GM23338 (cell line): ENCODE results near the gene C4orf36. TPM values are rescaled to one million over a fixed set of nuclear protein-coding genes. Genes with fewer than 3 reads are reported as not detected.

Experiments used
- ATAC-seq: fragments of 200-7000 bp; cut with Tn5 transposase; 3 replicates; pipeline ENCODE4 v1.9.1; 2020
- DNase-seq: peaks from one replicate; pipeline ENCODE4 v3.0.0-alpha.2; 2015; ENCODE audit warnings: low spot score
- H2AFZ ChIP-seq: fragments of 200-600 bp; sonication (generic); 2 replicates; pipeline ENCODE4 v1.8.0; 2016; ENCODE audit warnings: antibody characterized with exemption, mild to moderate bottlenecking, moderate library complexity
- H3F3A ChIP-seq: fragments of 200-600 bp; sonication (generic); replicated peaks from 2 replicates; pipeline ENCODE4 v1.8.0; 2017; ENCODE audit warnings: antibody characterized with exemption, mixed run types, low read depth
- H3K27ac ChIP-seq: fragments of 200-600 bp; sonication (generic); 2 replicates; pipeline ENCODE4 v1.6.1; 2016; ENCODE audit warnings: low read depth
- H3K27me3 ChIP-seq: fragments of 200-600 bp; sonication (generic); 2 replicates; pipeline ENCODE4 v1.8.0; 2016; ENCODE audit warnings: mild to moderate bottlenecking, mixed run types, moderate library complexity; ENCODE audit not compliant: insufficient read depth
- H3K36me3 ChIP-seq: fragments of 200-600 bp; sonication (generic); 2 replicates; pipeline ENCODE4 v1.8.0; 2016; ENCODE audit warnings: mild to moderate bottlenecking; ENCODE audit not compliant: insufficient read depth
- H3K4me1 ChIP-seq: fragments of 200-600 bp; sonication (generic); 2 replicates; pipeline ENCODE4 v1.8.0; 2016; ENCODE audit warnings: mild to moderate bottlenecking, moderate library complexity; ENCODE audit not compliant: insufficient read depth
- H3K4me2 ChIP-seq: fragments of 200-600 bp; sonication (generic); 2 replicates; pipeline ENCODE4 v1.7.1; 2017; ENCODE audit warnings: mixed run types
- H3K4me3 ChIP-seq: fragments of 200-600 bp; sonication (generic); 2 replicates; pipeline ENCODE4 v1.6.1; 2016; ENCODE audit warnings: mixed run types
- H3K79me2 ChIP-seq: fragments of 200-600 bp; sonication (generic); replicated peaks from 2 replicates; pipeline ENCODE4 v1.8.0; 2017; ENCODE audit warnings: mild to moderate bottlenecking; ENCODE audit not compliant: insufficient read depth
- H3K9me2 ChIP-seq: fragments of 200-600 bp; sonication (generic); 2 replicates; pipeline ENCODE4 v1.8.0; 2017; ENCODE audit not compliant: insufficient read depth
- H4K20me1 ChIP-seq: fragments of 200-600 bp; sonication (generic); replicated peaks from 2 replicates; pipeline ENCODE4 v1.8.0; 2017; ENCODE audit warnings: mild to moderate bottlenecking; ENCODE audit not compliant: insufficient read depth
- H3K27ac Mint-ChIP-seq: 2 replicates; pipeline ENCODE4 v1.8.0; 2020; ENCODE audit warnings: inconsistent platforms, mild to moderate bottlenecking, moderate library complexity, mixed read lengths
- H3K27me3 Mint-ChIP-seq: 3 replicates; pipeline ENCODE4 v1.8.0; 2022; ENCODE audit warnings: low read depth, mild to moderate bottlenecking, moderate library complexity, mixed read lengths, inconsistent platforms; ENCODE audit not compliant: insufficient read depth, poor library complexity
- H3K36me3 Mint-ChIP-seq: 3 replicates; pipeline ENCODE4 v1.8.0; 2021; ENCODE audit warnings: low read depth, mild to moderate bottlenecking, inconsistent platforms, moderate library complexity, mixed read lengths
- H3K4me1 Mint-ChIP-seq: 3 replicates; pipeline ENCODE4 v1.8.0; 2020; ENCODE audit warnings: mild to moderate bottlenecking, inconsistent platforms, mixed read lengths
- H3K4me3 Mint-ChIP-seq: 3 replicates; pipeline ENCODE4 v1.8.0; 2021; ENCODE audit warnings: moderate library complexity, mild to moderate bottlenecking, inconsistent platforms, mixed read lengths
- H3K9me3 Mint-ChIP-seq: 3 replicates; pipeline ENCODE4 v1.8.0; 2020; ENCODE audit warnings: moderate library complexity, mild to moderate bottlenecking, inconsistent platforms, mixed read lengths
- CREB1 ChIP-seq: fragments of 250-450 bp; sonication (Bioruptor Pico); IDR thresholded peaks from 2 replicates; pipeline ENCODE4 v1.5.0; 2020; ENCODE audit warnings: low read depth, mild to moderate bottlenecking, moderate library complexity
- CTCF ChIP-seq, 2 experiments: fragments of 200-600 bp in 1 of 2; sonication (generic) in 1 of 2; conservative IDR thresholded peaks; 2 replicates each; pipeline versions ENCODE4 v1.5.1 to v1.6.1; 2016 to 2017; ENCODE audit warnings: antibody characterized with exemption in 2 of 2, low read depth in 2 of 2, mild to moderate bottlenecking in 2 of 2, moderate library complexity in 1 of 2
- ETS1 ChIP-seq: IDR thresholded peaks from 2 replicates; pipeline ENCODE4 v1.6.1; 2016; ENCODE audit warnings: antibody characterized with exemption
- EZH2 ChIP-seq: fragments of 200-600 bp; sonication (generic); IDR thresholded peaks from one replicate; pipeline ENCODE4 v1.8.0; 2017; ENCODE audit warnings: antibody characterized with exemption, mild to moderate bottlenecking, low read depth; ENCODE audit not compliant: unreplicated experiment
- EZH2phosphoT487 ChIP-seq: fragments of 200-600 bp; sonication (generic); IDR thresholded peaks from one replicate; pipeline ENCODE4 v1.8.1; 2018; ENCODE audit warnings: antibody characterized with exemption; ENCODE audit not compliant: unreplicated experiment
- JUNB ChIP-seq: IDR thresholded peaks from one replicate; pipeline ENCODE4 v1.6.1; 2016; ENCODE audit warnings: antibody characterized with exemption; ENCODE audit not compliant: unreplicated experiment
- NANOG ChIP-seq: IDR thresholded peaks from 2 replicates; pipeline ENCODE4 v1.6.1; 2016; ENCODE audit warnings: antibody characterized with exemption, borderline replicate concordance
- POLR2AphosphoS5 ChIP-seq: IDR thresholded peaks from 2 replicates; pipeline ENCODE4 v1.6.1; 2016; ENCODE audit warnings: antibody characterized with exemption, low read depth
- REST ChIP-seq: IDR thresholded peaks from one replicate; pipeline ENCODE4 v1.6.1; 2018; ENCODE audit warnings: antibody characterized with exemption; ENCODE audit not compliant: unreplicated experiment
- STAT1 ChIP-seq: IDR thresholded peaks from one replicate; pipeline ENCODE4 v1.6.1; 2016; ENCODE audit warnings: antibody characterized with exemption; ENCODE audit not compliant: unreplicated experiment
- ZNF114 ChIP-seq: fragments of 250-450 bp; sonication (Bioruptor Pico); IDR thresholded peaks from 2 replicates; pipeline ENCODE4 v1.5.0; 2020; ENCODE audit warnings: mild to moderate bottlenecking, moderate library complexity
- ZNF331 ChIP-seq: fragments of 250-450 bp; sonication (Bioruptor Pico); IDR thresholded peaks from 2 replicates; pipeline ENCODE4 v1.5.0; 2020; ENCODE audit warnings: low read depth, mild to moderate bottlenecking, moderate library complexity
- ZNF462 ChIP-seq: fragments of 250-450 bp; sonication (Bioruptor Pico); IDR thresholded peaks from 2 replicates; pipeline ENCODE4 v1.5.0; 2020; ENCODE audit warnings: mild to moderate bottlenecking, moderate library complexity
- polyA plus RNA-seq: library from polyadenylated mRNA; unstranded; fragments of >200 nt; fragmentation: Nextera tagmentation; extraction: Ambion mirVana; gene quantifications from 2 replicates; pipeline ENCODE4 v1.2.1, GENCODE V29; 2016
- total RNA-seq: library from RNA; depleted of rRNA; stranded (reverse); fragments of >200 nt; shearing (Covaris generic); gene quantifications from 2 replicates; pipeline ENCODE4 v1.2.3, GENCODE V29; 2014

Gene C4orf36
- total and polyA plus RNA-seq, 2 experiments from 2014 or later = 1.1 to 1.6 TPM

- Mint-ChIP-seq H3K36me3 (no peaks in the 10 kb centered on the region), H3K27me3 (no peaks in the 10 kb centered on the region), H3K4me3 (no peak overlapping the region), H3K9me3 (no peaks in the 10 kb centered on the region), H3K27ac (no peak overlapping the region), H3K4me1 (0 out of 3 replicates have a peak, but pooled peaks cover under 1% of the 10 kb centered on the region)
- H3K4me2 ChIP-seq = no peak overlapping the region
- no peak for TF ChIP-seq ETS1
- no peak for TF ChIP-seq NANOG
- no peak for TF ChIP-seq CTCF (conservative IDR thresholded peaks at IDR 0.05; ENCODE audit: low read depth in 2 of 2)
- no peak for TF ChIP-seq JUNB
- no peak for TF ChIP-seq EZH2phosphoT487
- TF ChIP-seq ZNF462 (CRISPR knock-in tag) = no peak
- no peak for TF ChIP-seq POLR2AphosphoS5
- TF ChIP-seq ZNF114 (CRISPR knock-in tag) = no peak
- TF ChIP-seq EZH2 = no peak
- TF ChIP-seq REST = no peak
- TF ChIP-seq STAT1 = no peak
- no peak for TF ChIP-seq CREB1 (CRISPR knock-in tag)
- TF ChIP-seq ZNF331 (CRISPR knock-in tag) = no peak
- H3K4me1 ChIP-seq = no peaks in the 10 kb centered on the region
- H4K20me1 ChIP-seq = no peaks in the 10 kb centered on the region
- no peak overlapping the region for H2AFZ ChIP-seq
- H3K9me2 ChIP-seq = 0 out of 2 replicates have a peak, but pooled peaks cover 4% of the 10 kb centered on the region
- no peak overlapping the region for H3K27ac ChIP-seq
- ATAC-seq (no peak), DNase-seq (no peak)
- no peak overlapping the region for H3K4me3 ChIP-seq
- no peaks in the 10 kb centered on the region for H3K36me3 ChIP-seq
- no peaks in the 10 kb centered on the region for H3K27me3 ChIP-seq
- no peaks in the 10 kb centered on the region for H3F3A ChIP-seq
- H3K79me2 ChIP-seq = no peaks in the 10 kb centered on the region
These were observed 25.2 kb upstream of the C4orf36 start for GRCh38 chr4:86917212-86918039.
